ENCODE results near the gene EMP2. TPM values are rescaled to one million over a fixed set of nuclear protein-coding genes. Genes with fewer than 3 reads are reported as not detected.

The EMP2 gene
- total RNA-seq, 1 donor from 2014 or later = 70.7 TPM

- Histone ChIP-seq H3K9me3 (no peaks in the 10 kb centered on the region), H3K36me3 (no peaks in the 10 kb centered on the region), H3K4me3 (no peak overlapping the region), H3K4me1 (peaks cover 6% of the 10 kb centered on the region), H3K27ac (no peak overlapping the region), H3K27me3 (no peaks in the 10 kb centered on the region)
- TF ChIP-seq POLR2A (IDR thresholded peaks at IDR 0.05) (no peak), POLR2AphosphoS5 (IDR thresholded peaks at IDR 0.05; ENCODE audit: insufficient read depth in 1 of 2, low read depth in 1 of 2) (no peak)
- TF ChIP-seq, protein P1, sequence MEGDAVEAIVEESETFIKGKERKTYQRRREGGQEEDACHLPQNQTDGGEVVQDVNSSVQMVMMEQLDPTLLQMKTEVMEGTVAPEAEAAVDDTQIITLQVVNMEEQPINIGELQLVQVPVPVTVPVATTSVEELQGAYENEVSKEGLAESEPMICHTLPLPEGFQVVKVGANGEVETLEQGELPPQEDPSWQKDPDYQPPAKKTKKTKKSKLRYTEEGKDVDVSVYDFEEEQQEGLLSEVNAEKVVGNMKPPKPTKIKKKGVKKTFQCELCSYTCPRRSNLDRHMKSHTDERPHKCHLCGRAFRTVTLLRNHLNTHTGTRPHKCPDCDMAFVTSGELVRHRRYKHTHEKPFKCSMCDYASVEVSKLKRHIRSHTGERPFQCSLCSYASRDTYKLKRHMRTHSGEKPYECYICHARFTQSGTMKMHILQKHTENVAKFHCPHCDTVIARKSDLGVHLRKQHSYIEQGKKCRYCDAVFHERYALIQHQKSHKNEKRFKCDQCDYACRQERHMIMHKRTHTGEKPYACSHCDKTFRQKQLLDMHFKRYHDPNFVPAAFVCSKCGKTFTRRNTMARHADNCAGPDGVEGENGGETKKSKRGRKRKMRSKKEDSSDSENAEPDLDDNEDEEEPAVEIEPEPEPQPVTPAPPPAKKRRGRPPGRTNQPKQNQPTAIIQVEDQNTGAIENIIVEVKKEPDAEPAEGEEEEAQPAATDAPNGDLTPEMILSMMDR (IDR thresholded peaks at IDR 0.05) = no peak
- no peak for DNase-seq (ENCODE audit: extremely low spot score in 2 of 2)
- intact Hi-C loops (cut with DNase I) = loop anchor here (10.0 kb wide), 1 partner anchor 702 kb away; the partner anchor contains the start of gene SOCS1
Observed at GRCh38 chr16:10552998-10553491, 27.4 kb downstream of the EMP2 start.

GRCh38 chr16:10552281-10552680 is 28.1 kb downstream of the EMP2 start:
- no peaks in the 10 kb centered on the region for H3K9me3 ChIP-seq
- no peaks in the 10 kb centered on the region for H3K27me3 ChIP-seq
- no peak for DNase-seq (ENCODE audit: extremely low spot score in 2 of 2)
- intact Hi-C loops (cut with DNase I) = loop anchor here (10.0 kb wide), 1 partner anchor 703 kb away; the partner anchor contains the start of gene SOCS1
- TF ChIP-seq POLR2AphosphoS5 (IDR thresholded peaks at IDR 0.05; ENCODE audit: insufficient read depth in 1 of 2, low read depth in 1 of 2) = no peak
- TF ChIP-seq POLR2A (IDR thresholded peaks at IDR 0.05) = no peak
- TF ChIP-seq, protein P1 (IDR thresholded peaks at IDR 0.05) = no peak
- peaks cover 0 to 2% of the 10 kb centered on the region in 2 donors for H3K36me3 ChIP-seq
- H3K4me1 ChIP-seq = no peaks in the 10 kb centered on the region
- no peak overlapping the region for H3K4me3 ChIP-seq
- H3K27ac ChIP-seq = no peak overlapping the region

DNA sequence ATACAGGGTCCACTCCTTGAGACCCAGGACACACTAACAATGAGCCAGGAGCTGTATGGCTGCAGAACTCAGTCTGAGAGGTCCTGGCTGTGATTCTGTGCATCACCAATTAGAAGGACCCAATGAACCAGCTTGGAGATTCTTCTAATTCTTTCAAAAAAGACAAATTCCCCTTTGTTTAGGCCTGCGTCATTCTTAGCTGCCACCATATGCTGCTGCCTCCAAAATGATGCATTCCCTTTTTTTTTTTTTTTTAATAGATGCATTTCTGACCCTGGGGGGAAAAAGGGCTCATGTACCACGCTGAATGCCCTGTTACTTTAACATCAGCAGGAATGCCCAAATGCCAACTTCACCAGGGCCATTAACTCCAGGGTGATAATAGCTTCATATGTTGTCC is 28.5 kb downstream of the EMP2 start:
- TF ChIP-seq, protein P1 (IDR thresholded peaks at IDR 0.05) = no peak
- TF ChIP-seq POLR2A (IDR thresholded peaks at IDR 0.05) (no peak), POLR2AphosphoS5 (IDR thresholded peaks at IDR 0.05; ENCODE audit: insufficient read depth in 1 of 2, low read depth in 1 of 2) (no peak)
- Histone ChIP-seq H3K4me3 (no peak overlapping the region), H3K27ac (no peak overlapping the region), H3K4me1 (no peaks in the 10 kb centered on the region), H3K9me3 (no peaks in the 10 kb centered on the region), H3K27me3 (no peaks in the 10 kb centered on the region), H3K36me3 (peaks cover 0 to 6% of the 10 kb centered on the region in 2 donors)
- no peak for DNase-seq (ENCODE audit: extremely low spot score in 2 of 2)
- intact Hi-C loops (cut with DNase I) = loop anchor here (10.0 kb wide), 1 partner anchor 703 kb away; the partner anchor contains the start of gene SOCS1

DNA sequence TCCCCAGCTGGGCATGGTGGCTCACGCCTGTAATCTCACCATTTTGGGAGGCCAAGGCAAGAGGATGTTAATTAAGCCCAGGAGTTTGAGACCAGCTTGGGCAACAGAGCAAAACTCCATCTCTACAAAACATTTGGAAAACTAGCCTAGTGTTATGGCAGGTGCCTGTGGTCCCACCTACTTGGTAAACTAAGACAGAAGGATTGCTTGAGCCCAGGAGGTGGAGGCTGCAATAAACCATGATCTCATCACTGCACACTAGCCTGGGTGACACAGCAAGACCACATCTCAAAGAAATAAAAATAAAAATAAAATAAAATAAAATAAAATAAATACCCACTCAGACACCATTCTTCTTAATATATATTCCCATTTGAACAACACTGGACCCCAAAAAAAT is 32.0 kb downstream of the EMP2 start:
- no peak for DNase-seq (ENCODE audit: extremely low spot score in 2 of 2)
- Histone ChIP-seq H3K4me1 (no peaks in the 10 kb centered on the region), H3K4me3 (no peak overlapping the region), H3K27me3 (no peaks in the 10 kb centered on the region), H3K9me3 (no peaks in the 10 kb centered on the region), H3K27ac (no peak overlapping the region), H3K36me3 (peaks cover 0 to 31% of the 10 kb centered on the region in 2 donors)
- TF ChIP-seq POLR2A (IDR thresholded peaks at IDR 0.05) = no peak
- TF ChIP-seq, protein P1 (IDR thresholded peaks at IDR 0.05) = no peak
- no peak for TF ChIP-seq POLR2AphosphoS5 (IDR thresholded peaks at IDR 0.05; ENCODE audit: insufficient read depth in 1 of 2, low read depth in 1 of 2)
- intact Hi-C loops (cut with DNase I) = no loop called here

DNA sequence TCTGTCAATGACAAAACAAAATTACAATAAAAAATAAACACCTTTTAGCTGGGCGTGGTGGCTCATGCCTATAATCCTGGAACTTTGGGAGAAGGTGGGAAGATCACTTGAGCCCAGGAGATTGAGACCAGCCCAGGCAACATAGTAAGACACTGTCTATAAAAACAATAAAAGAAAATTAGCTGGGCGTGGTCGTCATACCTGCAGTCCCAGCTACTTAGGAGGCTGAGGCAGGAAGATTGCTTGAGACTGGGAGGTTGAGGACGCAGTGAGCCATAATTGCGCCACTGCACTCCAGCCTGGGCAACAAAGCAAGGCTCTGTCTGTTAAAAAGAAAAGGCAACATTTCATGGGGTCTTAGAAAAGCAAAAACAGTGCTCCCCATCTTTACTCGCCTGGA is 32.7 kb downstream of the EMP2 start:
- TF ChIP-seq POLR2AphosphoS5 (IDR thresholded peaks at IDR 0.05; ENCODE audit: insufficient read depth in 1 of 2, low read depth in 1 of 2) = no peak
- no peak for TF ChIP-seq POLR2A (IDR thresholded peaks at IDR 0.05)
- TF ChIP-seq, protein P1 (IDR thresholded peaks at IDR 0.05) = no peak
- no peaks in the 10 kb centered on the region for H3K27me3 ChIP-seq
- peaks cover 0 to 37% of the 10 kb centered on the region in 2 donors for H3K36me3 ChIP-seq
- intact Hi-C loops (cut with DNase I) = no loop called here
- H3K9me3 ChIP-seq = no peaks in the 10 kb centered on the region
- H3K4me3 ChIP-seq = no peak overlapping the region
- DNase-seq (ENCODE audit: extremely low spot score in 2 of 2) = no peak
- H3K27ac ChIP-seq = no peak overlapping the region
- H3K4me1 ChIP-seq = no peaks in the 10 kb centered on the region

Measured in vagina (tissue), 2 donors.